HG03135 (cell line): ENCODE data around the gene SRSF7.
"Not testable (repeated sequence)": the region's sequence is repeated elsewhere in the genome, so short reads cannot be mapped to it uniquely, and the experiment has no call there.

Experiments used
- ATAC-seq: cut with Tn5 transposase; IDR thresholded peaks from one replicate; pipeline ENCODE4 v1.9.1; 2021; ENCODE audit warnings: mild to moderate bottlenecking, moderate library complexity; ENCODE audit not compliant: unreplicated experiment

Gene SRSF7

DNA sequence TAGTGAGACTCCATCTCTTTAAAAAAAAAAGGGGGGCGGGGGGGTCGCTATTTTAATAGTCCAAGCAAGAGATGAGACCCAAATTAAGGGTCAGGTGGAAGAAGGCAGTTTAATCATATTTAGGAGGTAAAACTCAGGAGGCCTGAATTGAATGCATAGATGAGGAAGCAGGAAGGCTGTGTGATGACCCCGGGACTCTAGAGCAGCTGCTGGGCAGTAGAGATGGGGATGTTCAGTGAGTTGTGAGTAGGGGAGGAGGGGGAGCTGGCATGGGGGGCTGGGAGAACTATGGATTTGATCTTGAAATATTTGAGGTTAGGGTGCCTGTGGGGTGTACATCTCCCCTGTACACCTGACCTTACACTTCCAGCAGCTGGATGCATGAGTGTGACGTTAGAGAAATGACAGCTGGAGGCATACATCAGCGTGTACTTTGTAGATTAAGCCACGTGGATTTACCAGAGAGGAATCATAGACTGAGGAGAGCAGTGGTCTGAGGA is 44.3 kb downstream of the SRSF7 start:
- no peak for ATAC-seq

DNA sequence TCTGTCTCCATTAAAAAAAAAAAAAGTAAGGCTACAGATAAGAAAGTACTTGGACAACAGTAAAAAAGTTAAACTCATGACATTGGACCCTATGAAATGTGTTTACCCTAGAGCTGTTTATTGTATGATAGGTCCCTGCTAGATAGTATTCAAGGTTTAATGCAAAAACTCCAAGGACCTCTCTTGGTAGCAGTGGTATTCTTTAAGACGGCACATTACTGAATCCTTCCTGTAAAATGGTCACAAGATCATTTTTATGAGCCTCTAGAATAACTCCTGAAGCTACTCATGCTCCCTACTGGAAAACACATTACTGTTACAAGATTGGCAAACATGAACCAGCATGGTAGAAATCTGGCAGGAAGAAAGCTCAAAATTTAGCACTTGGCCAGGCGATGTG is 46.5 kb downstream of the SRSF7 start:
- no peak for ATAC-seq

DNA sequence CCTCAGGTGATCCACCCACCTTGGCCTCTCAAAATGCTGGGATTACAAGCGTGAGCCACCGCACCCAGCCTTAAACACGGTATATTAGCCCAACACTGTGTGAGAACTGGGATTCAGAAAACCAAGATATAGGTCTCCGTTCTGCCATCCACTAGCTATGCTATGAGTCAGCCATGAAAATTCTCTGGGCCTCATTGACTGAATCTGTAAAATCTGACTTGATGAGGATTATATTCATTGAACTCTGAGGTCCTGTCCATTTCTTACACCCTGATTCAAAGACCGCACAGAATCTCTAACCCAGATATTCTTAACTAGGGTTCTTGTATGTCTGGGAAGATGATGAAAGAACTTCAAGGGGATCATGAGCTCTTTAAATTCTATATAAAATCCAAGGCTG is 47.8 kb downstream of the SRSF7 start:
- ATAC-seq = not testable (repeated sequence)

DNA sequence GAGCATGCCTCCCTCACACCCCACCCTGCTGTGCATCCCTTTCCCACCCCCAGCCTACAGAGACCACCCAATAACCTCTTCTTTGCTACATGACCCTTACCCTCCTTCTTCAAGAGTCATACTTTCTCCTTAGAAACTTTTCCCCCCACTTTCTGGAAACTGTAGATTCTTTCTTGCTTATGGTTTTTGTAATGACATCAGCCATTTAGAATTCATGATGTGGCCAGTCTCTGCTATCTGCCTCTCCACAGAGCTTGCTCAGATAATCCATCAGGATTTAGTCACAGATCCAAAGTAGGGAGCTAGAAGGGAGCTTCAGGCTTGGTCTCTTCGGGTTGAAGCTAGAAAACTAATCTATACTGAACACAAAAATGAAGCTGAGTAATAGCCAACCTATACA is 48.7 kb downstream of the SRSF7 start:
- ATAC-seq = no peak

DNA sequence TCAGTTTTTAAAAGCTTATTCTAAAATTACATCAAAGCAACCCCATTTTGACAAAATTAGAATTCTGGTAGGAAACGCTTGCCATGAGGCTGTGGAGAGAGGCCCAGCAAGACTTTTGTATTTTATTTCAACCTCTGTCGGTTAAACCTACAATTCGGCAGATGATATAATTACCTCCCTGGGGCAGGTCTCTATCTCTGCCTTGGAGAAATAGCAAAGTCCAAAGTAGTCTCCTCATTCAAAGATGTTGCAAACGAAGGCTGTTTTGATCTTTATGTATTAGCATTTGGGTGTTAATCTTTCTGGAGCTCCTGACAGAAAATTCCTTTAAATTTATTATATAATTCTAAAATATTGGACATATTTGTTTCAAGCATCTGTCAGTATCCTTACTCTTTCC is 49.6 kb downstream of the SRSF7 start:
- ATAC-seq = no peak

DNA sequence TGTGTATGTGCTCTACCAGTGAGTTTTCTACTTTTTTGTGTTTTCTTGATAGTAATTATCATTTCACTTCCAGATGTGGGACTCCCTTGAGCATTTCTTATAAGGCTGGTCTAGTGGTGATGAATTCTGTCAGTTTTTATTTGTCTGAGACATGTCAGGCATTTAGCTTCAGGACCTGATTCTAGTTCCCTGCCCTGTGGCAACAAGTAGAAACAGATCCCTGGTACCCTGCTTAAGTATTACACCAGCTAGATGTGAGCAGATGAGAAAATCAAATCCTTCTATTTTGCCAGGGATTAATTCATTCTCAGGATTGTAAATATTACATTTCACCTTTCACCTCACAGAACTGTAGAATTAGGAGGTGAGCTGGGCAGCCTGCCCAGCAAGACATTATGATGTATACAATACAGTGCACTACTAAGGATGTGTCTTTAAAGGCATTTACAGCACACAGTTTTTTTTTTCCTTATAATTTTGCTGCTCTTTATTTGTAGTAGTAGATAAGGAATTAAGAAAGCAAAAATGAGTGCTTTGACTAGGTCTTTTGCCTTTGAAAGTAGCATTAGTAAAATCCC is 50.2 kb downstream of the SRSF7 start:
- no peak for ATAC-seq

DNA sequence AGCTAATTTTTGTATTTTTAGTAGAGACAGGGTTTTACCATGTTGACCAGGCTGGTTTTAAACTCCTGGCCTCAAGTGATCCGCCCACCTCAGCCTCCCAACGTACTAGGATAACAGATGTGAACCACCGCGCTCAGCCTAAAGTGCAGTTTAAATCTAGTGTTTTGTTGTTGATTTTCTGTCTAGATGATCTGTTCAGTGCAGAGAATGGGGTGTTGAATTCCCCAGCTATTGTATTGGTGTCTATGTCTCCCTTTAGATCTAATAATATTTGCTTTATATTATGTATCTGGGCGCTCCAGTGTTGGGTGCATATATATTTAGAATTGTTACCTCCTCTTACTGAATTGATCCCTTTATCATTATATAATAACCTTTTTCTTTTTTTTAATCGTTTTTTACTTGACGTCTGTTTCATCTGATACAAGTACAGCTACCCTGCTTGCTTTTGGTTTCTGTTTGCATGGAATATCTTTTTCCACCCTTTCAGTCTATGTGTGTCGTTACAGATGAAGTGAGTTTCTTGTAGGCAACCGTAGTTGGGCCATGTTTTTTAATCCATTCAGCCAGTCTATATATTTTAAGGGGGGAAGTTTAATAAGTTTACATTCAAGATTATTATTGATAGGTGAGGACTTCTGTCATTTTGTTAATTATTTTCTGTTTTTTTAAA is 50.9 kb downstream of the SRSF7 start:
- no peak for ATAC-seq

DNA sequence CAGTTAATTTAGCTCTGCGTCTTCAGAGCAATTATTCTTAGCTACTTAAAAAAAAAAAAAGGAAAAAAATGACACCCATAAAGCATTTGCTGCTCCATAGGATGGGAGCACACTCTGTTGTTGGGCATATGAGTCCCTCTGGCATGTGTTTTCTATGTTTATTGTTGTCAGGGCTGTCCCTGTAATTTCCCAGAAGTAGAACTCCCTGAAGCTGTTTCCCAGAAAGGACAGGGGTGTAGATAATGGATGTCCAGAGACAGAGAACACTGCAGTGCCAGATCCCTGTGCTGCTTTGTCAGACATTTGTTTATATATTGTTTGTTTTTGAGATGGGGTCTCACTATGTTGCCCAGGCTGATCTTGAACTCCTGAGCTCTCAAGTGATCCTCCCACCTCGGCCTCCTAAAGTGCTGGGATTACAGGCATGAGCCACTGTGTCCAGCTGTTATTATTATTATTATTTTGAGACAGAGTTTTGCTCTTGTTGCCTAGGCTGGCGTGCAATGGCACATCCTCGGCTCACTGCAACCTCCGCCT is 52.6 kb downstream of the SRSF7 start:
- ATAC-seq = no peak

DNA sequence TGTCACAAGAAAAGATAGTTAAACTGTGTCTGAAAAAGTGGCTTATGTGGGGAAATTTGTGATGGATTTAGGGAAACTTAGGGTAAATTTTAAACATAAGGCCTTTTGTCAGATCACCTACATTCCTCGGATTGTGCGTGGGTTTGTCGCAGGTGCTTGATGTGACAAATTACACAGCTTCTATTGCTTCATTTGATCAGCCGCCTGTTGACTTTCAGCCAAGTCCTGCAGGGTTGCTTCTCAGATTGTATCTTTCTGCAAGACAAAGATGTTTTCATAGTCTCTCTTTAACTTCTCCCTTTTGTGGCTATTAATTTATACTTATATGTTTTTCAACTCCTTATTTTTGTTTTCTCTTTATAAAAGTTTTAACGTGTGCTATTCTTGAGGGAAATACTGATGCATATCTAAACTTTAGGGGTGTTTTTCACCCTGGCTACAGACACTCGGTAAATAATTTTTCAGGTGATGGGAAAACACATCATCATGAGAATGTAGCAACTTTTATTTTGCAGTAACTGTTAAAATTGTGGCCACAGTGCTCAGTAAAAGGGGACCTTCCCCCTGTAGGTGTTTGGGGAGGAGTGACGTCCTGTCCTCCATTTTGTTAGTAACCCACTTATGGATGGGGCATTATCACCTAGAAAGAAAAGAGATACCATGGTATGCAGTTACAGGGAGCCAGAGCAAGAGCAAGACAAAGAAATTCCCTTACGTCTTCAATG is 53.9 kb downstream of the SRSF7 start:
- ATAC-seq = no peak
